Activated T-cell treated with anti-CD3 and anti-CD28 coated beads for 4 hours (primary cell): Measurements from ENCODE around the gene SCAPER.
"Not testable (repeated sequence)": the region's sequence is repeated elsewhere in the genome, so short reads cannot be mapped to it uniquely, and the experiment has no call there.

ENCODE experiments used
- DNase-seq: peaks from one replicate; pipeline ENCODE4 v3.0.0-alpha.2; 2020

Gene SCAPER

GRCh38 chr15:76772776-76773175 lies 132.4 kb downstream of the SCAPER start:
- DNase-seq, result no peak

GRCh38 chr15:76764004-76764403 lies 141.1 kb downstream of the SCAPER start:
- no peak for DNase-seq

- DNase-seq, result no peak
These were observed 141.6 kb downstream of the SCAPER start for GRCh38 chr15:76763554-76763953.

GRCh38 chr15:76756381-76756780 lies 148.8 kb downstream of the SCAPER start:
- DNase-seq, result no peak

- DNase-seq, result no peak
These were observed 151.4 kb downstream of the SCAPER start for GRCh38 chr15:76753771-76754170.

- DNase-seq, result no peak
These were observed 152.0 kb downstream of the SCAPER start for GRCh38 chr15:76753131-76753530.

GRCh38 chr15:76752549-76752948 lies 152.6 kb downstream of the SCAPER start:
- DNase-seq, result no peak

- no peak for DNase-seq
These were observed 167.6 kb downstream of the SCAPER start for GRCh38 chr15:76737573-76737972.

GRCh38 chr15:76732321-76732720 lies 172.8 kb downstream of the SCAPER start:
- DNase-seq, result not testable (repeated sequence)

GRCh38 chr15:76730262-76730661 lies 174.9 kb downstream of the SCAPER start:
- DNase-seq, result no peak

GRCh38 chr15:76718863-76719262 lies 186.3 kb downstream of the SCAPER start:
- no peak for DNase-seq

- DNase-seq, result no peak
These were observed 190.2 kb downstream of the SCAPER start for GRCh38 chr15:76714950-76715349.

- no peak for DNase-seq
These were observed 193.8 kb downstream of the SCAPER start for GRCh38 chr15:76711351-76711827.

GRCh38 chr15:76704032-76704431 lies 201.1 kb downstream of the SCAPER start:
- not testable (repeated sequence) for DNase-seq

GRCh38 chr15:76696840-76697239 lies 208.3 kb downstream of the SCAPER start:
- no peak for DNase-seq

- not testable (repeated sequence) for DNase-seq
These were observed 212.6 kb downstream of the SCAPER start for GRCh38 chr15:76692546-76692945.

GRCh38 chr15:76687592-76687991 lies 217.5 kb downstream of the SCAPER start:
- DNase-seq, result not testable (repeated sequence)

- DNase-seq, result no peak
These were observed 221.1 kb downstream of the SCAPER start for GRCh38 chr15:76684002-76684401.

- DNase-seq, result no peak
These were observed 222.3 kb downstream of the SCAPER start for GRCh38 chr15:76682833-76683232.

GRCh38 chr15:76682259-76682658 lies 222.9 kb downstream of the SCAPER start:
- no peak for DNase-seq

GRCh38 chr15:76678766-76679165 lies 226.4 kb downstream of the SCAPER start:
- no peak for DNase-seq

GRCh38 chr15:76674883-76675282 lies 230.3 kb downstream of the SCAPER start:
- DNase-seq, result no peak

- no peak for DNase-seq
These were observed 235.5 kb downstream of the SCAPER start for GRCh38 chr15:76669521-76670207.

GRCh38 chr15:76668900-76669299 lies 236.2 kb downstream of the SCAPER start:
- DNase-seq, result no peak
